CD4-positive, alpha-beta T cell treated with Interleukin-4 for 4 hours (primary cell): ENCODE results near the gene RHOBTB3.
"Not testable (repeated sequence)": the region's sequence is repeated elsewhere in the genome, so short reads cannot be mapped to it uniquely, and the experiment has no call there.

ENCODE experiments used
- DNase-seq: peaks from one replicate; pipeline ENCODE4 v3.0.0-alpha.2; 2020

RHOBTB3 gene

GRCh38 chr5:95823218-95823737 is 92.1 kb downstream of the RHOBTB3 start:
- no peak for DNase-seq

- peak; percentile 88 for DNase-seq
Observed at GRCh38 chr5:95823738-95824609, 92.8 kb downstream of the RHOBTB3 start.

DNA sequence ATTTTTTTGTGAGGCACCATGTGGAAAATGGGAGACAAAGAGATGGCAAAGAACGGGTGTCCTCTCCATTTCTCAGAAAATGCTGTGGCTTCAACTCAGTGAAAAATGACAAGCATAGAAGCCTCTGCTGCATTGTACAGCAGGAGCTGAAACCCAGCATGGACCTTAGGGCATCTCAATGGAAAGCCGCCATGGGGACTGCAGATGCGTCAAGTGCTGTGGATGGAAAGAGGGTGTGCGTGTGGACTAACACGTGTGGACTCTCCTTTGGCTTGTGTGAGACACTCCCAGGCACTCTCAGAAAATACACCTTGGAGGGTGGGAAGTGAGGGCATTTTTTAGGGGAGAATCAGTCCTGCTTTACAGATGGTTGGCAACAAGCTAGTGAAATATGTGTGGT is 93.6 kb downstream of the RHOBTB3 start:
- no peak for DNase-seq

DNA sequence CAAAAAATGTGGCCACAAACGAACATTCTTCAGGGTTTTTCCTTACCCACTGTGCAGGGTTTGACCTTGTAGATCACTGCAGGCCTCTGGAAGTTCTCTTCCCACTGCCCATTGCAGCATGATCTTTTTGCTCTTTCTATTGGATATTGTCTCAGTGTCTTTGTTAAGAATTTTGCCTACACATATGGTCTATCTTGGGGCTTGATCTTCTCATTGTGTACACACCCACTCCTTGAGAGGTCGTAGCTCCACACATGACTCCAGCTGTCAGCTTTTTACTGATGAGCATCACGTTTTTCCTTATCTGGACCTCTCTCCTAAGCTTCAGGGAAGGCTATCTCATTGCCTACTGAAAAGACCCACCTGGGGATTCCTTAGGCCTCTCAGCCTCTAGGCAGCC is 94.4 kb downstream of the RHOBTB3 start:
- DNase-seq = no peak

DNA sequence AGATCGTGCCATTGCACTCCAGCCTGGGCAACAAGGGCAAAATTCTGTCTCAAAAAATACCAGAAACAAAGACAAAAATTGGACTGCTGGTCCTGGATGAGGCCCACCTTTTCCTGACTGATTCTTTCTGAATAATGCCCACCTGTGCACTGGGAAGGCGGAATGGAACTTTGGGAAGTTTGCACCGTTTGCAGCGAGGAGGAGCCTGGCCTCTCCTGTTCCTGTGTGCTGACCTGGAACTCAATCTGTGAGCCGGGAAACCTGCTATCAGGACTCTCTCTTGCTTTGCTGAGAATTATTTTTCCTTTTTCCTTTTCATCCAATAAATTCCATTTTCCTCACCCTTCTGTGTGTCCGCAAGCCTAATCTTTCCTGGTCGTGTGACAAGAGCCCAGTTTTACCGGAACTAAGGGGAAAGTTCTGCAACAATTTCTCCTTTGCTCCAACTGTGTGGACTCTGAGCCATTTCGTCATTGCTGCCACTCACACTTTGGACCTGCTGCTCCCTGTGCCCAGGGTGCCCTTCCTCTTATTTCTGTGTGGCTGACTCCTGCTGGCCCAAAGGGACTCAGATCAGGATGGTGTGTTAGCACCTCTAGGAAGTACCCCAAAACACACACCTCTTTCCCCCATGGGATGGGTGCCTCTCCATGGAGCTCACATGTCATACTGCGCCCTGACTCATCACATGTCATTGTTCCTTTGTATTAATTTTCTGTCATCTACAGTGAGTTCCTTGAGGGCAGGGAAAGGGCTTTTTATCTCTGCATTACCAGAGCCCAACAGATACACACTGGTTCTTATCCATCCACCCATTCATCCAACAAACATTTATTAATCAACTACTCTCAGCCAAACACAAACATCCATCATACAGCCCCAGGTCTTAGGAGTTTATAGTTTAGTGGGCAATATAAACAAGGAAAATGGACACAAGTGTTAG is 96.1 kb downstream of the RHOBTB3 start:
- no peak for DNase-seq

DNA sequence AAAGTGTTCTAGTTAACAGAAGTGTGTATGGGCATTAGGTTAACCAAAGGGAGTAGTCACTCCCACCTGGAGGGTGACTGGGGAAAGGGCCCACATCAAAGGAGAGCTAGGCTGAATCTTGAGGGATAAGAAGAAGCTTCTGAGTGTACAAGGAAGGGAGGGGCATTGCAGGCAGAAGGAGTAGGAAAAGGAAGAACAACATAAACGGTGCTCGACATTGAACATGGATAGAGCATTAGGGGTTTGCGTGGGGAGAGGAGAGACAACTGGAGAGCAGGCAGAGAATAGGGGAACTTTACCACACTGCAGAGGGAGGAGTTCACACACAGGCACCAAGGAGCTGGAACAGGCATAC is 96.7 kb downstream of the RHOBTB3 start:
- no peak for DNase-seq

DNA sequence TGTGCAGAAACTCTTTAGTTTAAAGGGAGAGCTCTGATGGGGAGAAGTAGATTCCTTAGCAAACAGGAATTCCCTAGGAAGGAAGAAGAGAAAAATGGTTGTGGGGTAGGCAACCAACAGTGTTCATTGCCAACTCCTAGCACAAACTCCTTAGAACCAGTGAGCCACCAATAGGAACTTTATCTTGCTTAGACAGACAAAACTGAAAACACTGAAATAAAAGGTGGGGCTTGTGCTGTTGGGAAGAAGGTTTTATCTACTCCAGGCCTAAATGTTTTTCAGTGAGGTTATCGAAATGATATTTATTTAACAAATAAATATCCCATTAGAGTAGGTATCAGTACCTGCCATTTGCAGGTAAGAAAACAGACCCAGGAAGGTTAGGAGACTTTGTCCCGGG is 99.1 kb downstream of the RHOBTB3 start:
- DNase-seq = no peak

GRCh38 chr5:95832664-95833063 is 101.5 kb downstream of the RHOBTB3 start:
- DNase-seq = no peak

DNA sequence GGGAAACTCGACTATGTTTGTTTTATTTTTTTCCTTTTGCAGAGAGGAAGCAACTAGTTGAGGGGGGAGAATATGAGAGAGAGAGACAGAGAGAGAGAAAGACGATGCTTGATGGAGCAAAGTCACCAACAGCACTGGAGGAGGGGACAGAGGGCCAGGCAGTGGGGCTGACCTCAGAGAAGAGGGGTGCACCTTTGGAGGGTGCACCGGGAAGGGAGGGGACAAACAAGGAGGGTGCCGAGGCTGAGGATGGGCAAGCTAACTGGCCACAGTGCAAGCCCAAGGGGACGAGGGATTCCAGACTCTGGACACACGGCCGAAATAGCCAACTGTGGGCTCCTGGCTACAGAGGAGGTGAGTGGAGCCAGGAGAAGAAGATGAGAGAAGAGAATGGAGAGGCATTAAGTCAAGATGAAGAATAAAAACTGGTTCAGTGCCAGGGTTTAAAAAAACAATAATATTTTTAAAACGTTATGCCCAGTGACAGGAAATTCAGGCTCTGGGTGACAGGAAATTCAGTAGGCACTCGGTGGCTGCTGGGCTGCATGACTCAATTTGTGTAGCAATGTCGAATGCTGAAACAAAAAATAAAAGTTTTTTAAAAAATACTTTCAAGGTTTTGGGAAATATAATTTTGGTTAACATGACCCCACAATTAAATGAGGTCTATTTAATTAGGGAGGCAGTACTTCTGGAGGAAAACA is 104.7 kb downstream of the RHOBTB3 start:
- DNase-seq = peak; percentile 70

- no peak for DNase-seq
Observed at GRCh38 chr5:95836544-95836943, 105.4 kb downstream of the RHOBTB3 start.

- DNase-seq = not testable (repeated sequence)
Observed at GRCh38 chr5:95836971-95837370, 105.8 kb downstream of the RHOBTB3 start.

DNA sequence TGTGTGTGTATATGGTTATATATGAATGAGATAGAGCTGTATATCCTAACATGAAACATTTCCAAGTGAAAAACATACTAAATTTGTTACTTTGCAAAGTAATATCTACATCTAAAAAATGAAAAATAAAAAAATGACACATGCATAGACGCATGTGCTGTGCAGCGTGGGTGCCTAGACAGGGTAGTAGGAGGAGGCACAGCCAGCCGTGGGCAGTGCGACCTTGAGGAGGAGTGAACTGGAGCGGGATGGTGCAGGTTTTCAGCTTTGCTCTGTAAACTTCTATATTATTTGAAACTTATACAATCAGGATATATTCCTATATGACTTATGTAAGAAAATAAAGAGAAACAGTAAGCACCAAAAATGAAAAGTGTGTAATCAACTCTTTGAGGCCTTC is 106.4 kb downstream of the RHOBTB3 start:
- DNase-seq = no peak

GRCh38 chr5:95838001-95838520 is 106.9 kb downstream of the RHOBTB3 start:
- no peak for DNase-seq

DNA sequence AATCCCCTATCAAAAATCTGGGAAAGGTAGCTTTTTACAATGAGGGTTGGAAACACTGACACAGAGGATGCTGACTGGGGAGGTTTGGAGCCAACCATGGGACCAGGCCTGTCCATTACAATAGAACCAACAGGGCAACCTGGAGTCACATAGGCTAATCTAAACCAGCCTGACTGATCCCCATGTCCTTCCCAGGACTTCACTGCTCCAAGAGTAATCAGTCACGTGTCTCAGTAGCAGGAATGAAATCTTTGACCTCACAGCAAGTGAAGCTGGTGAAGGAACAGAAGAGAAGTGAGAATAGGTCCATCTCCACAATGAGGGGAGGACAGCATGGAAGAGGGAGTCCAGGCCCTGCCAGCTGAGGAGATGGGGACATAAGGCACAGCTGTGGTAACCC is 107.4 kb downstream of the RHOBTB3 start:
- DNase-seq = no peak

DNA sequence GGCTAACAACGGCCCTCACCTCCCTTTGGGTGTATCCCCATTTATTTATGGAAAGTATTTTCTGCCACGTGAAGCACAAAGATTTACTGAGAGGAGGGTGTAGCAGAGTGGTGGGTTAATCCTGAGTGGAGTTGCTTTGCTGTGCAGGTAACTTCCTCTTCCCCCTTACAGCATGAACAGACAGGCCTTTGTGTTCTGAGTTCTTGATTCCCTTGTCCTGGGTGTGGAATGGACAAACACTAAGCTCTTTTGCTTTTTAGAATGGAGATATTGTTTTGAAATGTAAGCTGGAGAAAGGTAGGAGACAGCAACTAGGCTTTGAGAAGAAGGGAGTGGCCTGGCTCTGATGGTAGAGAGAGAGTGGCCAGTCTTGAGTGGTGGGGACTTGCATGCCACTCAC is 108.5 kb downstream of the RHOBTB3 start:
- no peak for DNase-seq

DNA sequence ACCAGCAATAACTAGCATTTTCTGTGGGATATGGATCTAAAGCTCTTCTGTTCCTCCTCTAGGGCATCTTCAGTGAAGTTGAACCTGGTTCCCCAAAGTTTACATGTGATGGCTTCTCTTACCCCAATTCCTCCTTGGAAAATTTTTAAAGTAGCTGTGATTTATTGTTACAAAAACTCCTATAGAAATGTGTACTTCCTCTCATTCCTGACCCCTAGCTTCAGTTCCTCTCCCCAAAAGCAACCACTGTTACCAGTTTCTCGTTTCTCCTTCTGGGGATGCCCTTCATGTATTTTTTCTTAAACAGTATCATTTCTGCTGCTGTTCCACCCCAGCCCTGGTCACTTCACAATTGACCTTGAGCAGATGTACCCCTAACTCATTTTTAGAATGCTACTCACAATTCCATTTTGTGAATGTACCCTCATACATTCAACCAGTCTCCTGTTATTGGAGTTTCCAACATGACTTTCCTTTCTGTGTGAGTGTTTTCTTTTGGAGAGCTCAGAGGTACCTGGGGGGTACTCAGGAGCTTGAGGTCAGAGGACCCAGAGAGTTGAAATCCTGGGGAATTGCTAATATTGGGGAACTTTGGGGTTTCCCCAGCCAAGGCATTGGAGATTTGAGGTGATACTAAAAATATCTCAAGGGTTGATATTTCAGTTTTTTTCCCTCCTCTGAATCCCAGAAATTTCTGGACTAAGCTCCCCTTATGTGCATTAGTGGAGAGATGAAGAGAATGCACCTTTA is 110.0 kb downstream of the RHOBTB3 start:
- DNase-seq = no peak

GRCh38 chr5:95841914-95842812 is 111.0 kb downstream of the RHOBTB3 start:
- no peak for DNase-seq

- DNase-seq = peak; percentile 76
Observed at GRCh38 chr5:95842854-95843544, 111.9 kb downstream of the RHOBTB3 start.

GRCh38 chr5:95843733-95844223 is 112.6 kb downstream of the RHOBTB3 start:
- no peak for DNase-seq

- DNase-seq = no peak
Observed at GRCh38 chr5:95845391-95845790, 114.3 kb downstream of the RHOBTB3 start.
